ENCODE data around the gene MOB3B.

Gene MOB3B

GRCh38 chr9:27337833-27338526 is 191.6 kb downstream of the MOB3B start:
- H3K4me3 ChIP-seq (ENCODE audit: low read length), result no peak overlapping the region
- TF ChIP-seq, protein P1, sequence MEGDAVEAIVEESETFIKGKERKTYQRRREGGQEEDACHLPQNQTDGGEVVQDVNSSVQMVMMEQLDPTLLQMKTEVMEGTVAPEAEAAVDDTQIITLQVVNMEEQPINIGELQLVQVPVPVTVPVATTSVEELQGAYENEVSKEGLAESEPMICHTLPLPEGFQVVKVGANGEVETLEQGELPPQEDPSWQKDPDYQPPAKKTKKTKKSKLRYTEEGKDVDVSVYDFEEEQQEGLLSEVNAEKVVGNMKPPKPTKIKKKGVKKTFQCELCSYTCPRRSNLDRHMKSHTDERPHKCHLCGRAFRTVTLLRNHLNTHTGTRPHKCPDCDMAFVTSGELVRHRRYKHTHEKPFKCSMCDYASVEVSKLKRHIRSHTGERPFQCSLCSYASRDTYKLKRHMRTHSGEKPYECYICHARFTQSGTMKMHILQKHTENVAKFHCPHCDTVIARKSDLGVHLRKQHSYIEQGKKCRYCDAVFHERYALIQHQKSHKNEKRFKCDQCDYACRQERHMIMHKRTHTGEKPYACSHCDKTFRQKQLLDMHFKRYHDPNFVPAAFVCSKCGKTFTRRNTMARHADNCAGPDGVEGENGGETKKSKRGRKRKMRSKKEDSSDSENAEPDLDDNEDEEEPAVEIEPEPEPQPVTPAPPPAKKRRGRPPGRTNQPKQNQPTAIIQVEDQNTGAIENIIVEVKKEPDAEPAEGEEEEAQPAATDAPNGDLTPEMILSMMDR (conservative IDR thresholded peaks at IDR 0.05; ENCODE audit: low read depth, low read length), result no peak
- no peak for DNase-seq (ENCODE audit: low read depth)

DNA sequence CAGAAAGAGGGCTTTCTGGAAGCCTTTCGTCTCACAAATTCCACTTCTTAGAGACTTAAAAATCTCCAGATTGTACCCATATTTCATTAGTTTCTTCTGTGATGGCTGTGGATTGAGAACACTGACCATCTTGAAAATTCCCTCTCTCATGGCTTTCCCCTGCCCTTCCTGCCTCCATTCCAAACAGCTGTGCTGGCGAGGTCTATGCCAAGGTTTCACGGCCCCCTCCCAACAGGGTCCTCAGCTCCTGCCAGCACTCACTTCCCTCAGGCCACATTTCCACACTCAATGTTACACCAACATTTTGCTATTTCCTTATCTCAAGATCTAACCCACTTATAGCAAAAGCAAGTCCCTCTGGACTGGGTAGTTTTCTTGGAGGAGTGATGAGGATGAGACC is 192.4 kb downstream of the MOB3B start:
- no peak for DNase-seq (ENCODE audit: low read depth)
- TF ChIP-seq, protein P1 (conservative IDR thresholded peaks at IDR 0.05; ENCODE audit: low read depth, low read length), result no peak
- no peak overlapping the region for H3K4me3 ChIP-seq (ENCODE audit: low read length)

DNA sequence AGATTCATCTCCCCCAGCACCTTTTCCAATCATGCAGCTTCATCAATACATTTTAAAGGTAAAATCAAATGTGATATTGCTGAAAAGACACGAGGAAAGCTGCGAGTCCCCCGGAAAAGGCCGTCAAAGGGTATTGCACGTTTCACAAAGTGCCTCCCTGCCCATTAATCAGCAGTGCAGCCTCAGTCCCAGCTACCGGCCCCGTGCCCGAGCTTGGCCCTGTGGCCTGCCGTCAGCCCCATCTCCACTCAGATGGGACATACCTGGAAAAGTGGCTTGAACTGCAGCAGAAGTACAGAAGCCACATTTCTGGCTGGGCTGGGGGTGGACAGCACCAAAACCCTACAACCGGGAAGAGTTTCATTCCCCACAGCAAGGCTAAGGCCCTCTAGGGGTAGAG is 192.8 kb downstream of the MOB3B start:
- no peak overlapping the region for H3K4me3 ChIP-seq (ENCODE audit: low read length)
- TF ChIP-seq, protein P1 (conservative IDR thresholded peaks at IDR 0.05; ENCODE audit: low read depth, low read length), result no peak
- DNase-seq (ENCODE audit: low read depth), result no peak

GRCh38 chr9:27336126-27336525 is 193.5 kb downstream of the MOB3B start:
- H3K4me3 ChIP-seq (ENCODE audit: low read length), result no peak overlapping the region
- DNase-seq (ENCODE audit: low read depth), result no peak
- TF ChIP-seq, protein P1 (conservative IDR thresholded peaks at IDR 0.05; ENCODE audit: low read depth, low read length), result no peak

GRCh38 chr9:27335075-27335474 is 194.5 kb downstream of the MOB3B start:
- TF ChIP-seq, protein P1 (conservative IDR thresholded peaks at IDR 0.05; ENCODE audit: low read depth, low read length), result no peak
- H3K4me3 ChIP-seq (ENCODE audit: low read length), result no peak overlapping the region
- no peak for DNase-seq (ENCODE audit: low read depth)

GRCh38 chr9:27333241-27334052 is 196.2 kb downstream of the MOB3B start:
- no peak overlapping the region for H3K4me3 ChIP-seq (ENCODE audit: low read length)
- TF ChIP-seq, protein P1 (conservative IDR thresholded peaks at IDR 0.05; ENCODE audit: low read depth, low read length), result peak; percentile 78
- DNase-seq (ENCODE audit: low read depth), result peak; percentile 26

All from retinal pigment epithelial cell (primary cell).